GM10248 (cell line): ENCODE measurements around the gene KCNIP4.

Experiments used
- CTCF ChIA-PET: fragments of 300-600 bp; sonication (Branson Sonifier 250); formaldehyde crosslinking; extraction: SDS; loops from one replicate; lab custom pipeline; 2021; ENCODE audit warnings: antibody characterized with exemption; lab: Yijun Ruan, JAX
- POLR2A ChIA-PET: fragments of 350-650 bp; sonication (Branson Sonifier 250); formaldehyde crosslinking; extraction: SDS; loops from one replicate; lab custom pipeline; 2020; ENCODE audit warnings: antibody characterized with exemption; lab: Yijun Ruan, JAX
- DNase-seq: peaks from one replicate; pipeline ENCODE4 v3.0.0; 2012; ENCODE audit errors: extremely low spot score
- TF ChIP-seq, protein P1 (sequence below): IDR thresholded peaks from 2 replicates; pipeline ENCODE4 v1.5.1; 2012; ENCODE audit warnings: mild to moderate bottlenecking, low read depth; ENCODE audit errors: extremely low read depth, missing control alignments, control extremely low read depth

The KCNIP4 gene

GRCh38 chr4:21780148-21780547, 168.4 kb downstream of the KCNIP4 start:
- ChIA-PET CTCF (interaction anchor here (1.0 to 1.5 kb wide), 4 partner anchors 9 to 1007 kb away, joined by 3 to 11 read pairs (median 4); no protein-coding TSS in a partner anchor), POLR2A (no interaction called here)
- DNase-seq, result no peak
- TF ChIP-seq, protein P1, sequence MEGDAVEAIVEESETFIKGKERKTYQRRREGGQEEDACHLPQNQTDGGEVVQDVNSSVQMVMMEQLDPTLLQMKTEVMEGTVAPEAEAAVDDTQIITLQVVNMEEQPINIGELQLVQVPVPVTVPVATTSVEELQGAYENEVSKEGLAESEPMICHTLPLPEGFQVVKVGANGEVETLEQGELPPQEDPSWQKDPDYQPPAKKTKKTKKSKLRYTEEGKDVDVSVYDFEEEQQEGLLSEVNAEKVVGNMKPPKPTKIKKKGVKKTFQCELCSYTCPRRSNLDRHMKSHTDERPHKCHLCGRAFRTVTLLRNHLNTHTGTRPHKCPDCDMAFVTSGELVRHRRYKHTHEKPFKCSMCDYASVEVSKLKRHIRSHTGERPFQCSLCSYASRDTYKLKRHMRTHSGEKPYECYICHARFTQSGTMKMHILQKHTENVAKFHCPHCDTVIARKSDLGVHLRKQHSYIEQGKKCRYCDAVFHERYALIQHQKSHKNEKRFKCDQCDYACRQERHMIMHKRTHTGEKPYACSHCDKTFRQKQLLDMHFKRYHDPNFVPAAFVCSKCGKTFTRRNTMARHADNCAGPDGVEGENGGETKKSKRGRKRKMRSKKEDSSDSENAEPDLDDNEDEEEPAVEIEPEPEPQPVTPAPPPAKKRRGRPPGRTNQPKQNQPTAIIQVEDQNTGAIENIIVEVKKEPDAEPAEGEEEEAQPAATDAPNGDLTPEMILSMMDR, result no peak

DNA sequence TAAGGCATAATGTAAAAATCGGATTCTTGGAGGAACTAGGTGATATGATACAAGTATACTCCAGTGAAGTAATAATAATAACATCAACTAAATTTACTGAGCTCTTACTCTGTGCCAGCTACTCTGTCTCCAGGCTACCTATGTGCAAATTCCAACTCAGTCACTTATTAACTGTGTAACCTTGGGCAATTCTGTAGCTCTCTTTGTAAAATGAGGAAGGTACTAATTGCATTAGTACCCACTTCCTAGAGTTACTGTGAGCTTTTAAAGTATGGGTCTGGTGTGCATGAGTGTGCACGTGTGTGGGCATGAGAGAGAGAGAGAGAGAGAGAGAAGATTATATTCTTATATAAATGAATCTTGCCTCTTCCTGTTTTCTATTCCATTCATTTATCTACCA, 169.9 kb downstream of the KCNIP4 start:
- no peak for DNase-seq
- POLR2A ChIA-PET, result no interaction called here
- TF ChIP-seq, protein P1, result no peak
- CTCF ChIA-PET, result interaction anchor here (1.3 to 1.8 kb wide), 2 partner anchors 10 to 11 kb away, joined by 5 to 14 read pairs; no protein-coding TSS in a partner anchor

GRCh38 chr4:21775703-21776102, 172.9 kb downstream of the KCNIP4 start:
- ChIA-PET CTCF (interaction anchor here (1.1 to 2.5 kb wide), 3 partner anchors 11 to 613 kb away, joined by 4 to 14 read pairs (median 5); no protein-coding TSS in a partner anchor), POLR2A (no interaction called here)
- TF ChIP-seq, protein P1, result no peak
- no peak for DNase-seq

DNA sequence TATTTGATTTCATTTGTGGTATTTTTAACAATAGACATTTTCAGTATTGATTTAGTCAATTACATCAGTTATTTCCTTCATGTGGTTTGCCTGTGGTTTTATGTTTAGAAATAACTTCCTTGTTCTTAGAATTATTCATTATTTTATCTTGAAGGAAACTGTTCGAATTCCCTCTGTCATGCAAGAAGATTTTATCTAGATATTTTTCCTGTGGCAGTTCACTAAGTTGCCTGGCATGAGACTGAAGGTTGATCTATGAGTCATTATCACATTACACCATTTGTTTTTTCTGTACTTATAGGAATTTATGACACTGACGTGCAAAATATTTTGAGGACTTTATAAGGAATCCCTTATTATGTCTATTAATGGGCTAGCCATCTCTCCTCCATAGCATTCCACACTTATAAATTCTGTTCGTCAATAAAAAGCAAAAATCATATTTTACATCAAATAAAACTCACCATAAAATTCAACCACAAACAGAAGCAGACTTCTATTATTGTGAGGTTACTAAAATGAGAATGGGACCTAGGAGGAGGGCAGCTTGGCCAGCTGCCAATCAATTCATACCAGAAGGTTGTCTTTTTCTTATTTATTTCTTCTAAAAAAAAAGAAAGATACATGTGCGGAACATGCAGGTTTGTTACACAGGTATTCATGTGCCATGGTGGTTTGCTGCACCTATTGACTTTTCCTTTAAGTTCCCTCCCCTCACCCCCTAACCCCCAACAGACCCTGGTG, 179.0 kb downstream of the KCNIP4 start:
- TF ChIP-seq, protein P1, result no peak
- ChIA-PET POLR2A (no interaction called here), CTCF (interaction anchor here (0.9 to 5.6 kb wide), 5 partner anchors 15 to 996 kb away, joined by 3 to 57 read pairs (median 12); no protein-coding TSS in a partner anchor)
- DNase-seq, result no peak

GRCh38 chr4:21768349-21769310, 179.9 kb downstream of the KCNIP4 start:
- POLR2A ChIA-PET, result no interaction called here
- peak; percentile 6 for DNase-seq
- TF ChIP-seq, protein P1, result peak; percentile 68
- CTCF ChIA-PET, result interaction anchor here (0.7 to 5.6 kb wide), 13 partner anchors 9 to 1002 kb away, joined by 3 to 57 read pairs (median 5); no protein-coding TSS in a partner anchor
